K562 (cell line): ENCODE data around the gene CD93.

Experiments
- RAD21 ChIP-seq, 2 experiments: fragments of 250-450 bp in 1 of 2; fragments of 450-650 bp in 1 of 2; sonication (Bioruptor Pico) in 1 of 2; formaldehyde crosslinking in 1 of 2; IDR thresholded peaks in 1 of 2; conservative IDR thresholded peaks in 1 of 2; 2 replicates each; pipeline versions ENCODE4 v1.4.0 to v1.8.0; 2020 to 2022; ENCODE audit warnings: mild to moderate bottlenecking in 2 of 2, moderate library complexity in 1 of 2
- RNF2 ChIP-seq: sonication (generic); IDR thresholded peaks from 2 replicates; pipeline ENCODE4 v1.6.1; 2016
- SMARCA5 ChIP-seq: fragments of 450-650 bp; IDR thresholded peaks from 2 replicates; pipeline ENCODE4 v1.6.1; 2016
- SMARCE1 ChIP-seq: fragments of 450-650 bp; IDR thresholded peaks from 2 replicates; pipeline ENCODE4 v1.7.1; 2016; ENCODE audit warnings: mild to moderate bottlenecking
- ZFX ChIP-seq: sonication (generic); formaldehyde crosslinking; IDR thresholded peaks from 2 replicates; pipeline ENCODE4 v1.8.0; 2022; ENCODE audit warnings: mild to moderate bottlenecking, missing genetic modification reagents, moderate library complexity
- TF ChIP-seq, protein P1 (sequence below): sonication (generic); formaldehyde crosslinking; IDR thresholded peaks from 2 replicates; pipeline ENCODE4 v1.8.1; 2023; ENCODE audit warnings: mild to moderate bottlenecking, missing genetic modification reagents, moderate library complexity
- TF ChIP-seq, protein P2 (sequence below): sonication (generic); IDR thresholded peaks from 2 replicates; pipeline ENCODE4 v1.6.1; 2016

DNA sequence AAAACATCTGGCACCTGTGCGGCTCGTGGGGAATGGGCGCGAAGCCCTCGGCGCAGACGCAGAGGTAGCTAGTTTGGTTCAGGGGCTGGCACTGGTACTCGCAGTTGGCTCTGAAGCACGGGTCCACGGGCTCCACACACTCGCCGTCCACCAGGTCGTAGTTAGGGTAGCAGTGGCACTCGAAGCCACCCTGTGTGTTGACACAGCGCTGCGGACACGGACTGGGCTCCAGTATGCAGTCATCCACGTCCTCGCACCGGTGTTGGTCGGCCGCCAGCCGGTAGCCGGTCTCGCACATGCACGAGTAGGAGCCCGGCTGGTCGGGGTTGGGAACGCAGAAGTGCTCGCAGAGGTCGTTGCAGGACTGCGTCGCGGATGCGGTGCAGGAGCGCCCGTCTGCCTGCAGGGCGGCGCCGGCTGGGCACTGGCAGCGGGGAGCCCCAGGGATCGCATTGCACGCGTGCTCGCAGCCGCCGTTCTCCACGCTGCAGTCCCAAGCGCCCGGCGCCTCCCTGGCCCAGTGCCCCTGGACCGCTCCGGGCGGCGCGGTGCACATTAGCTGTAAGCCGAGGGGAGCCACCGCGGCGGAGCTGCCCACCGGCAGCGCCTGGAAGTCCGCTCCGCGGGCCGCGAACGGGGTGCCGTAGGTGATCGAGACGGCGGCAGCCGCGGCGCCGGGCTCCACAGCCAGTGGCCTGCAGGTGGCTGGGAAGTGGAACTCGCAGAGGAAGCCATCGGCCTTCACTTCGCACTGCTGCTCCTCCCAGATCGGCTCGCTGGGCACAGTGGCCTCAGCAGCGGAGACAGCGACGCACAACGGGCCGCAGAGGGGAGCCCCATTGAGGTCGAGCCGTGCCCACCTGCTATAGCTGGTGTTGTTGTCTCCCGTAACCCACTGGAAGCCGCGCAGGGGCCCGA lies 37.6 kb downstream of the CD93 start:
- TF ChIP-seq SMARCE1: no peak
- TF ChIP-seq RNF2: no peak
- TF ChIP-seq SMARCA5: no peak
- TF ChIP-seq, protein P1, sequence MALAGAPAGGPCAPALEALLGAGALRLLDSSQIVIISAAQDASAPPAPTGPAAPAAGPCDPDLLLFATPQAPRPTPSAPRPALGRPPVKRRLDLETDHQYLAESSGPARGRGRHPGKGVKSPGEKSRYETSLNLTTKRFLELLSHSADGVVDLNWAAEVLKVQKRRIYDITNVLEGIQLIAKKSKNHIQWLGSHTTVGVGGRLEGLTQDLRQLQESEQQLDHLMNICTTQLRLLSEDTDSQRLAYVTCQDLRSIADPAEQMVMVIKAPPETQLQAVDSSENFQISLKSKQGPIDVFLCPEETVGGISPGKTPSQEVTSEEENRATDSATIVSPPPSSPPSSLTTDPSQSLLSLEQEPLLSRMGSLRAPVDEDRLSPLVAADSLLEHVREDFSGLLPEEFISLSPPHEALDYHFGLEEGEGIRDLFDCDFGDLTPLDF (CRISPR knock-in tag): no peak
- no peak for TF ChIP-seq ZFX (CRISPR knock-in tag)
- TF ChIP-seq RAD21 (CRISPR knock-in tag; conservative IDR thresholded peaks at IDR 0.05 in 1 of 2, IDR thresholded peaks at IDR 0.05 in 1 of 2): no peak
- TF ChIP-seq, protein P2, sequence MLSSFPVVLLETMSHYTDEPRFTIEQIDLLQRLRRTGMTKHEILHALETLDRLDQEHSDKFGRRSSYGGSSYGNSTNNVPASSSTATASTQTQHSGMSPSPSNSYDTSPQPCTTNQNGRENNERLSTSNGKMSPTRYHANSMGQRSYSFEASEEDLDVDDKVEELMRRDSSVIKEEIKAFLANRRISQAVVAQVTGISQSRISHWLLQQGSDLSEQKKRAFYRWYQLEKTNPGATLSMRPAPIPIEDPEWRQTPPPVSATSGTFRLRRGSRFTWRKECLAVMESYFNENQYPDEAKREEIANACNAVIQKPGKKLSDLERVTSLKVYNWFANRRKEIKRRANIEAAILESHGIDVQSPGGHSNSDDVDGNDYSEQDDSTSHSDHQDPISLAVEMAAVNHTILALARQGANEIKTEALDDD: no peak
